NK-92 (cell line): ENCODE data around the gene MEX3D.

Source experiments
- DNase-seq: peaks from one replicate; lab custom pipeline; 2025; ENCODE audit not compliant: unreplicated experiment; lab: John Stamatoyannopoulos, UW

The MEX3D gene

DNA sequence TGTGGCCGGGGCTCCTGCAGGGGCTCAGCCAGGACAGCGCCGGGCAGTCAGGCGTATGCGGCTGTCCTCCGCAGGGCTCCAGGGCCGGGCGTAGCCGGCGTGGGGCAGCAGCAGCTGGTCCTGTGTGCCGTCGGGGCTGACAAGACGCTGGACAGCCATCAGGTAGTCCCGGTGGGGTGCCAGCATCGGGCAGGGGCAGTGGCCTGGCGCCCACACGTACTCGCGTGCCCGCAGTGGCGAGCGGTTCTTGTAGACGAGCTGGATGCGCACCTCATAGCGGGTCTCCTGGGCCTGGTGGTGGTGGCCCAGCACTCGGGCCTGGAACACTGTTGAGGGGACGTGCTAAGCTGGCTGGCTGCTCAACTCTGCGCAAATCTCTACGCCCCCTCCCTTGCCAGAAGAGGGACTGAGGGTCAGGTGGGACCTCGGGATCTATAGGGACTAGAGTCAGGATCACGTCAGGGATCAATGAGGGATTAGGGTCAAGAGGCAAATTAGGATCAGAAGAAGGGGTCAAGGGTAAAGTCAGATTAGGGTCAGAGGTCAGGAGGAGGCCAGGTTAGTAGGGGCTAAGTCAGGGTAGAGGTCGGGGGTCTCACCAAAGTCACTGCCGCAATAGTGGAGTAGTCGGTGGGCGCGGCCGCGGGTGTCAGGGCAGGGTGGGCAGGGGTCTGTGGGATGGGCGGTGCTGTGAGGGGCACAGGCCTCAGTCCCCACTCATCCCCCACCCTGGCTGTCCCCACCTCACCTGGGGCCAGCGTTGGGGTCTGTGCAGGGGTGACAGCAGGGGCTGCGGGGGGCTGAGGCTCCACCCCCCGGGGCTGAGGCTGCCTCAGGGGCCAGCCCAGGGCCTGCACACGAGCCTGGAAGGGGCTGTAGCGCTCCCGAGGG is 61.9 kb downstream of the MEX3D start:
- DNase-seq = no peak

DNA sequence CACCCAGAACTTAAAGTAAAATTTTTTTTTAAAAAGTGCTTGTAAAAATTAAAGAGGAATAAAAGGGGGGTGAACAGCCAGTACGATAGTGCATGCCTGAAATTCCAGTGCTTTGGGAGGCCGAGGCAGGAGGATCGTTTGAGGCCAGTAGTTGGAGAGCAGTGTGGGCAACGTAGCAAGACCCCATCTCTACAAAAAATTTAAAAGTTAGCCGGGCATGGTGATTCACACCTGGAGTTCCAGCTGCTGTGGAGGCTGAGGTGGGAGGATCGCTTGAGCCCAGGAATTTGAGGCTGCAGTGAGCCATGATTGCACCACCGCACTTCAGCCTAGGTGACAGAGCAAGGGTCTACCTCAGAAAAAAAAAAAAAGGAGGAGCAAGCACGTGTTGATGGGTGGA is 63.1 kb downstream of the MEX3D start:
- no peak for DNase-seq
